Islet precursor cell (in vitro differentiated cells): ENCODE results near the gene CALU.

ENCODE experiments used
- DNase-seq: peaks from one replicate; pipeline ENCODE4 v3.0.0-alpha.2; 2018

Gene CALU

GRCh38 chr7:128752251-128752650 is 13.1 kb downstream of the CALU start:
- DNase-seq, result no peak

GRCh38 chr7:128755075-128755818 is 16.1 kb downstream of the CALU start:
- DNase-seq, result no peak

GRCh38 chr7:128755819-128756476 is 16.8 kb downstream of the CALU start:
- DNase-seq, result no peak

- DNase-seq, result no peak
Measured at GRCh38 chr7:128757203-128757602, 18.0 kb downstream of the CALU start.

GRCh38 chr7:128758553-128758952 is 19.4 kb downstream of the CALU start:
- no peak for DNase-seq

- no peak for DNase-seq
Measured at GRCh38 chr7:128759242-128759641, 20.1 kb downstream of the CALU start.

GRCh38 chr7:128763541-128763940 is 24.4 kb downstream of the CALU start:
- no peak for DNase-seq

- no peak for DNase-seq
Measured at GRCh38 chr7:128767475-128768110, 28.4 kb downstream of the CALU start.

GRCh38 chr7:128770233-128770632 is 31.1 kb downstream of the CALU start:
- no peak for DNase-seq

- no peak for DNase-seq
Measured at GRCh38 chr7:128773604-128774003, 34.4 kb downstream of the CALU start.

- no peak for DNase-seq
Measured at GRCh38 chr7:128774029-128774689, 35.0 kb downstream of the CALU start.

- DNase-seq, result no peak
Measured at GRCh38 chr7:128774921-128775320, 35.8 kb downstream of the CALU start.

GRCh38 chr7:128775744-128776474 is 36.8 kb downstream of the CALU start, which contains the start of gene OPN1SW:
Gene OPN1SW, minus strand, starts transcription at chr7:128775794. Its CDS starts 13 bp downstream, at chr7:128775781.
- DNase-seq, result no peak

- no peak for DNase-seq
Measured at GRCh38 chr7:128777156-128778123, 38.3 kb downstream of the CALU start.

GRCh38 chr7:128778946-128779345 is 39.8 kb downstream of the CALU start:
- no peak for DNase-seq

- no peak for DNase-seq
Measured at GRCh38 chr7:128781126-128781525, 42.0 kb downstream of the CALU start.

GRCh38 chr7:128781851-128782250 is 42.7 kb downstream of the CALU start:
- DNase-seq, result no peak

- DNase-seq, result peak; percentile 96
Measured at GRCh38 chr7:128783143-128783861, 44.1 kb downstream of the CALU start.

GRCh38 chr7:128785738-128786137 is 46.6 kb downstream of the CALU start:
- no peak for DNase-seq
